ENCODE data around the gene LLGL1. TPM values are rescaled to one million over a fixed set of nuclear protein-coding genes. Genes with fewer than 3 reads are reported as not detected.

LLGL1 gene
- total and polyA plus RNA-seq, 10 of the 15 experiments (the other 5 are each of a cell fraction or from before 2014, with no cell fraction given) = 0.02 to 9.2 (median 2.5) TPM

DNA sequence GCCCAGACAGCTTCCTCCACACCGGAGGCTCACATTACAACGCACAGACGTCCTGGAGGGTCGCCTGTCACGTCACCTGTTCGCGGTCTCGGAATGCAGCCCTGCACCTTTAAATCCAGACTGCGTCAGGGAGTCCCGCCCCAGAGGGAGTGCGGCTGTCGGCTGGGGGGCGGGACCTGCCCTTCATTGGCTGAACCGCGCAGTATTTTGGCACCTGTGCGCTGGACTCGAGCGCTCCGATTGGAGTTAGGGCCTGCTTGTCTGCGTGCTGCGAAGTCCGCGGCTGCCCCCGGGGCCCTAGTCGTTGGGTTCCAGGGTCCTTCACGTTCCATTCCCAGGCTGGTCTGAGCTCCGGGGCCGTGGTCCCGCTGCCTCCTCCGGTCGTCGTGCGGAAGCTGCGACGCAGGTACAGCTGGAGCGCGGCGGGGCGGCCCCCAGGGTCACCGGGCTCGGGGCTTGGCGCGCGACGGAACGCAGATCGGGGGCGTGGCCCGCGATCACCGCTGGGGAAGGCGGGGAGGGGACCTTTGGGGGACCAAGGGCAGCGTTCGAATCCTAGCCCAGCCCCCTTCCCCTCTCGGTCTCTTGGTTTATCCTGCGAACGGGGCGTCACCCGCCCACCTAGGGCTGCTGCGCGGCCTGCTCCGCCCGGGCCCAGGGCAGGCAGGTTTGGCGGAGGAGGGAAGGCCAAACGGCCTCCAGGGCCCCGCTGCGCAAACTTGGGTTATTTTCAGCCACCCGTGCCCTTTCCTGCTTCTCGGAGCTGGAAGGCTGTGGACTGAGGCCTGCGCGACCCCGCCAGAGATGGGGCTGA is 35.1 kb downstream of the LLGL1 start, which contains the start of gene MIEF2 (continued):
- TF ChIP-seq POLR2AphosphoS5 (IDR thresholded peaks at IDR 0.05; ENCODE audit: low read length) = peak; percentile 44; the same call in 1 of the 2 replicates
- peak; percentile 95; the same call in 1 of the 2 replicates for TF ChIP-seq MLLT1 (IDR thresholded peaks at IDR 0.05)
- TF ChIP-seq SMARCA5 (IDR thresholded peaks at IDR 0.05) = 0 out of 2 replicates have a peak, but pooled peaks have one; percentile 53
- TF ChIP-seq, protein P1, sequence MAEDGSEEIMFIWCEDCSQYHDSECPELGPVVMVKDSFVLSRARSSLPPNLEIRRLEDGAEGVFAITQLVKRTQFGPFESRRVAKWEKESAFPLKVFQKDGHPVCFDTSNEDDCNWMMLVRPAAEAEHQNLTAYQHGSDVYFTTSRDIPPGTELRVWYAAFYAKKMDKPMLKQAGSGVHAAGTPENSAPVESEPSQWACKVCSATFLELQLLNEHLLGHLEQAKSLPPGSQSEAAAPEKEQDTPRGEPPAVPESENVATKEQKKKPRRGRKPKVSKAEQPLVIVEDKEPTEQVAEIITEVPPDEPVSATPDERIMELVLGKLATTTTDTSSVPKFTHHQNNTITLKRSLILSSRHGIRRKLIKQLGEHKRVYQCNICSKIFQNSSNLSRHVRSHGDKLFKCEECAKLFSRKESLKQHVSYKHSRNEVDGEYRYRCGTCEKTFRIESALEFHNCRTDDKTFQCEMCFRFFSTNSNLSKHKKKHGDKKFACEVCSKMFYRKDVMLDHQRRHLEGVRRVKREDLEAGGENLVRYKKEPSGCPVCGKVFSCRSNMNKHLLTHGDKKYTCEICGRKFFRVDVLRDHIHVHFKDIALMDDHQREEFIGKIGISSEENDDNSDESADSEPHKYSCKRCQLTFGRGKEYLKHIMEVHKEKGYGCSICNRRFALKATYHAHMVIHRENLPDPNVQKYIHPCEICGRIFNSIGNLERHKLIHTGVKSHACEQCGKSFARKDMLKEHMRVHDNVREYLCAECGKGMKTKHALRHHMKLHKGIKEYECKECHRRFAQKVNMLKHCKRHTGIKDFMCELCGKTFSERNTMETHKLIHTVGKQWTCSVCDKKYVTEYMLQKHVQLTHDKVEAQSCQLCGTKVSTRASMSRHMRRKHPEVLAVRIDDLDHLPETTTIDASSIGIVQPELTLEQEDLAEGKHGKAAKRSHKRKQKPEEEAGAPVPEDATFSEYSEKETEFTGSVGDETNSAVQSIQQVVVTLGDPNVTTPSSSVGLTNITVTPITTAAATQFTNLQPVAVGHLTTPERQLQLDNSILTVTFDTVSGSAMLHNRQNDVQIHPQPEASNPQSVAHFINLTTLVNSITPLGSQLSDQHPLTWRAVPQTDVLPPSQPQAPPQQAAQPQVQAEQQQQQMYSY (CRISPR knock-in tag; IDR thresholded peaks at IDR 0.05) = no peak
- peak; percentile 76 for TF ChIP-seq E4F1 (IDR thresholded peaks at IDR 0.05; ENCODE audit: borderline replicate concordance, partially characterized antibody)
- TF ChIP-seq IKZF1 (conservative IDR thresholded peaks at IDR 0.05) = peak; percentile 65
- no peak for TF ChIP-seq MYB (IDR thresholded peaks at IDR 0.05; ENCODE audit: borderline replicate concordance, low read depth, low read length)
- TF ChIP-seq TCF12 (IDR thresholded peaks at IDR 0.05; ENCODE audit: low read depth, low read length) = no peak
- TF ChIP-seq SPI1 (IDR thresholded peaks at IDR 0.05; ENCODE audit: borderline replicate concordance, insufficient read depth, low read depth, low read length) = no peak
- no peak for TF ChIP-seq ZNF622 (IDR thresholded peaks at IDR 0.05)
- no peak for TF ChIP-seq TBL1XR1 (IDR thresholded peaks at IDR 0.05; ENCODE audit: low read depth, low read length)
- TF ChIP-seq ZNF274 (IDR thresholded peaks at IDR 0.05; ENCODE audit: insufficient read depth, insufficient read length) = no peak
- 0 out of 2 replicates have a peak, but pooled peaks have one; percentile 21 for TF ChIP-seq ZNF217 (IDR thresholded peaks at IDR 0.05)
- no peak for TF ChIP-seq JUNB (IDR thresholded peaks at IDR 0.05)
- peak; percentile 46 for TF ChIP-seq FOS (IDR thresholded peaks at IDR 0.05; ENCODE audit: borderline replicate concordance, extremely low read depth, insufficient read length)
- TF ChIP-seq SUZ12 (IDR thresholded peaks at IDR 0.05; ENCODE audit: unreplicated experiment) = no peak
- no peak for TF ChIP-seq YBX1 (IDR thresholded peaks at IDR 0.05)
- no peak for TF ChIP-seq TARDBP (IDR thresholded peaks at IDR 0.05; ENCODE audit: borderline replicate concordance)
- no peak for TF ChIP-seq RAD51 (IDR thresholded peaks at IDR 0.05)
- TF ChIP-seq MTA3 (IDR thresholded peaks at IDR 0.05; ENCODE audit: borderline replicate concordance, low read length) = no peak
- no peak for TF ChIP-seq HDAC2 (IDR thresholded peaks at IDR 0.05)
- TF ChIP-seq PAX5 (IDR thresholded peaks at IDR 0.05; ENCODE audit: borderline replicate concordance, low read depth, low read length) = no peak
- peak; percentile 99 for TF ChIP-seq PKNOX1 (IDR thresholded peaks at IDR 0.05)

Data from GM12878 (cell line).